Thyroid gland (tissue), 4 donors: ENCODE measurements around the gene LTBP3.

ENCODE experiments used
- POLR2A ChIP-seq, 2 donors: fragments of 450-650 bp; IDR thresholded peaks; one replicate each; pipeline ENCODE4 v1.6.1; 2017; ENCODE audit warnings: antibody characterized with exemption in 2 of 2, mild to moderate bottlenecking in 2 of 2, moderate library complexity in 1 of 2
- TF ChIP-seq, protein P1 (sequence below), 6 experiments: fragments of 200-600 bp in 3 of 6; fragments of 450-650 bp in 3 of 6; sonication (generic) in 3 of 6; IDR thresholded peaks; one replicate each; pipeline ENCODE4 v1.5.1; 2016 to 2019; ENCODE audit warnings: antibody characterized with exemption in 6 of 6, mild to moderate bottlenecking in 2 of 6, inconsistent platforms in 1 of 6, moderate library complexity in 1 of 6

DNA sequence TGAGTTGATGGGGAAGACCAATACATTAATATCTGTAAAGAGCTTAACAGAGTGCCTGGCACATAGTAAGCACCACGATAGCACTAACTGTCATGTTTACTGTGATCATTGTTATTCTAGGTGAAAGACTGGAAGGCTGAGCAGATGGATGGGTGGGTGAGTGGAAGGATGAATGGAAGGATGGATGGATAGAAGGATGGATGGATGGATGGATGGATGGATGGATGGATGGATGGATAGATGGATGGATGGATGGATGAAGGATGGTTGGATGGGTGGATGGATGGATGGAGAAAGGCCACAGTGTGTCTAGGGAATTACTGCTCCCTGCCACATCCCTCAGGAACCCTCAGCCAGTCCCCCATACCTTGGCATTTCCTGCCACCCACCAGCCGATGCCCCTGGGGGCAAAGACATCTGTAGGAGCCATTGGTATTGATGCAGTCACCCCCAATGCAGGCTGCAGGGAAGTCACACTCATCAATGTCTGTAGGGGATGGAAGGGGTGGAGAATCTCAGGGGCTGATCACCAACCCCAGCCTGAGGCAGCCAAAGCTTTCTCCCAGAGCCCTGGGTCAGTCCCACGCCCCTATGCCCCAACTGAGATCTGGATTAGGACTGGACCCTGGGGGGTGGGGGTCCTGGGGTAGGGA lies 15.3 kb downstream of the LTBP3 start:
- TF ChIP-seq, protein P1, sequence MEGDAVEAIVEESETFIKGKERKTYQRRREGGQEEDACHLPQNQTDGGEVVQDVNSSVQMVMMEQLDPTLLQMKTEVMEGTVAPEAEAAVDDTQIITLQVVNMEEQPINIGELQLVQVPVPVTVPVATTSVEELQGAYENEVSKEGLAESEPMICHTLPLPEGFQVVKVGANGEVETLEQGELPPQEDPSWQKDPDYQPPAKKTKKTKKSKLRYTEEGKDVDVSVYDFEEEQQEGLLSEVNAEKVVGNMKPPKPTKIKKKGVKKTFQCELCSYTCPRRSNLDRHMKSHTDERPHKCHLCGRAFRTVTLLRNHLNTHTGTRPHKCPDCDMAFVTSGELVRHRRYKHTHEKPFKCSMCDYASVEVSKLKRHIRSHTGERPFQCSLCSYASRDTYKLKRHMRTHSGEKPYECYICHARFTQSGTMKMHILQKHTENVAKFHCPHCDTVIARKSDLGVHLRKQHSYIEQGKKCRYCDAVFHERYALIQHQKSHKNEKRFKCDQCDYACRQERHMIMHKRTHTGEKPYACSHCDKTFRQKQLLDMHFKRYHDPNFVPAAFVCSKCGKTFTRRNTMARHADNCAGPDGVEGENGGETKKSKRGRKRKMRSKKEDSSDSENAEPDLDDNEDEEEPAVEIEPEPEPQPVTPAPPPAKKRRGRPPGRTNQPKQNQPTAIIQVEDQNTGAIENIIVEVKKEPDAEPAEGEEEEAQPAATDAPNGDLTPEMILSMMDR (IDR thresholded peaks at IDR 0.05) = no peak
- no peak for TF ChIP-seq POLR2A (IDR thresholded peaks at IDR 0.05)
